Right hindlimb (tissue), 1 donor: Measurements from ENCODE around the gene MLLT3.

ENCODE experiments used
- DNase-seq: peaks from one replicate; pipeline ENCODE4 v3.0.0-alpha.2; 2018

Gene MLLT3

DNA sequence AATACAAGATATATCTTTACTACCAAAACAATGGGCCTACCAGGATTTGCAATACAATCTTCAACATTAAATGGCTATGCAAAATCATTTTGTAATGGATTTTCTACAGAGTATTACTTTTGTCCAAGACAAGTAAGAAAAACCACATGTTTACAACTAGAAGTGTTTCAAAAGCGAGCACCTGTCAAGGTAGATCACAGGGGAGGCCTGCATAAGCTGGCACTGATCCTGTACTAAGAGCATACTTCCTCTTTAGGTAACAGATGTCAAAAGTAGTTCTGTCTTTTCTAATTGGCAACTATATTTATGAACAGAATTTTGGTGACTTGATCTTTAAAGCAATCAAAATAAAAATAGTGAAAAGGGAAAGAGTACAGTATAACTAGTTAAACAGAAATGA is 249.0 kb downstream of the MLLT3 start:
- DNase-seq = no peak

DNA sequence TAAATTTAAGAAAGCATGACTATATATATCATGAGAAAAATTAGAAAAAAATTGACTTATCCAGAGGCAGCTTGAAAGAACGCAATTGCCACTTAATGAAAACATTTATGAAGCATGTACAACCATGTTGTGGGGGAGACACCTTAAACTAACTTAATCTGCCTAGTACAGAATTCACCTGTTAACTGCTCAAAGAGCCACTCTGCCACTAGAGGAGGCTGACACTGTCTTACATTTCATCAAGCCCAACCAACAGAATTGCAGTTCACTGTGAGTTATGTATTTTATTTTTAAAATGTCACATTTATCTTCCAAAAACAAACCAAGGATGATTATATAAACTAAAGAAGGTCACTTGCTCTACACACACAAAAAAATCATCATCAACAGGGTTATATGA is 252.9 kb downstream of the MLLT3 start:
- no peak for DNase-seq

DNA sequence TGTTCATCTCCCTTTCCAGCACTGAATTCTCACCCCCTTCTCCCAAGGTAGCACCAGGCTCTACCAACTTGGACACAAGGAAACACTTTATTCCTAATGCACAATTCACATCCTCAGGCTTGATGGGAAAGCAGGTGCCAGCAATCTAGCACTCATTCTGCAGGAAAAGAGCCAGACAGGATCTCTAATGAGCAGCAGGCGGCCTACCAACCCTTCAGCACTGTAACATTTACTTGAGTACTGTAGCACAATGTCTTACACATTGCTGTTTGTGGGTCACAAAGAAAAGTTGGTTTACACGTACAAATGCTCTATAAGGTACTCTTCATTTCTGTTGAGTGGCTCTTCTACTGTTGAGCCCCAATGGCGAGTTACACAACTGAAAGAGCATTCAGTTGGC is 254.4 kb downstream of the MLLT3 start:
- no peak for DNase-seq

DNA sequence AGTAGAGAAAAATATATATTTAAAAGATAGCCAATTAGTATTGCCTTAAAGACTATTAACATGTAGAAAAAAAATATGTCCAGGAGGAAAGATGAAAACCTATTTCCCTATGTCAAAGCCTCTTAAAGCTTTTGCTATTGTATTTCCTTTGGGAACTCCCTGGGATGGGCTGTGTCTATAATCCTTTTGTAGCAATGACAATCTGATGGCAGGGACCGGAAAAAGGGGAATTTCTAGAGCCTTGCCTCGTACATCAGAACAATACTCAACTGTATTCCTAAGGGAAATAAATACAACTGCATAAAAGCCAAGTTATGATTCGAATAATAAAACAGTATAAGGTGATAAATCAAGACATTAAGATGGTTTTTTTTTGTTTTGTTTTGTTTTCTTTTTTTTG is 257.3 kb downstream of the MLLT3 start:
- DNase-seq = no peak

DNA sequence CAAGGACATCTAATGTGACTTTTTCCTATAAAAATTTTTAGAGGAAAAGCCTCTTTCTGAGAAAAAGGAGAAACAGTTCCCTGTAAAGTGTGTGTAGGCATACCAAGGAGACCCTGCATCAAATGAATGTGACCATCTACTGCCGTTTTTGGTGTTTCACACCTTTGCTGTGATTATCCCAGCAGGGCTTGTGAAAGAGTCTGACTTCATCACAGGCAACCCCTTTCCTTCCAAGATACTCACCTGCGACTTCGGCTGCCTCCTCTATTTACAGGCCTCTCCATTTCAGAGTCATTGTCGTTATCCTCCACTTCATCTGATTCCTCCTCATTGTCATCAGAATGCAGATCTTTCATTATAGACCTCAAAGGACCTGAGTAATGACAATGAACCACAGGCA is 259.1 kb downstream of the MLLT3 start:
- no peak for DNase-seq

DNA sequence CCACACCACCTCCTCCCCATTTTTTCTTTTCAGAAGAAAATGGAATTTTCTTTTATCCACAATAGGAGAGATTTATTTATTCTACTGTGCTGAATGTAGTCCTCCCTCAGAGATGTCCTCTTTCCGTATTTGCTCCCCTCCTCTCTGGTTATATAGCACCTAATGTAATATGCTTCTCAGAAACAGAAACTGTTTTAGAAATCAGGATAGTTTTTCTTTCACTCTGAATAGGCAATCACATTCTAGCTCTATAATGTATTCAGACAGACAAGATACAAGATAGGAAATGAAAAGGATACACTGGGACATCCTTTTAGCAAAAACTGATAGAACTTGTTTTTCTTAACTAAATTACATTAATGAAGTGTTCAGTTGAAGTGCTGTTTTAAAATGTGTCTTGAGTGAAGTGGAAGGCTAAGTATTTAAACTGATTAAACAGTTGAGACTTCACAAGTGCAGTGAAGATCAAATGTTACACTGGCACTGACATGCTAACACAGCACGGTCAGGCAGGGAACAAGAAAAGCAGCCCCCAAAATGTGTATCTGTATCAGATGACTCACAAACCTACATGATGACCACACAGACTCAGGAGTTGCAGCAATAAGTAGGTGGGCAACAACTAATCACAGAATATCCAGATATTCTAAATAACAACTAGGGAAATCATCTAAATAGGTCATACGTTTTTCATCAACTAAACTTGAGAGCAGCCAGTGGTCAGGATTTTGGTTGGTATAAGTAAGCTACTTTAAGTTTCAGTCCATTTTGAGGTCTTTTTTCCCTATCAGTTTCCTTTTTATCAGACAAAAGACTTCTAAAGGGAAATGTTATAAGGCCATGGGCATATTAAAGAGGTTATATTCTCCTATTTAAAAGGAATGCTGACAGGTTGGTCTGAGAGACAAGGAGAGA is 260.4 kb downstream of the MLLT3 start:
- DNase-seq = no peak

DNA sequence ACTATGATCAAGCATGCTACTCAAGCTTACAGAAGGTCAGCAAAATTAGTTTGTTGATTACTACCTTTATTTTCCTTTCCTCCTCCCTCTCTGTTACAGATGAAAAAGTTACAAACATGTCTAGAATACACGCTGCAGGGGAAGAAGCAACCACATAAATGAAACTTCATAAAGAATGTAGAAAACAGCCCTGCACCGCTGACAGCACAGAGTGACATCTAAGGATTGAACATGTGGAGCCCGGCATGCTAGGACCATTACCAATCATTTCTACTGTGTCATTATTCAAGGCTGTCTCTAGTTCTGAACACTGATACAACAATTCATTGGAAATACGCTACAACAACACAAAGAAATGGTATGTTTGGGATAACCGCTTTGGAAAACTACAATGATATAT is 261.1 kb downstream of the MLLT3 start:
- no peak for DNase-seq

DNA sequence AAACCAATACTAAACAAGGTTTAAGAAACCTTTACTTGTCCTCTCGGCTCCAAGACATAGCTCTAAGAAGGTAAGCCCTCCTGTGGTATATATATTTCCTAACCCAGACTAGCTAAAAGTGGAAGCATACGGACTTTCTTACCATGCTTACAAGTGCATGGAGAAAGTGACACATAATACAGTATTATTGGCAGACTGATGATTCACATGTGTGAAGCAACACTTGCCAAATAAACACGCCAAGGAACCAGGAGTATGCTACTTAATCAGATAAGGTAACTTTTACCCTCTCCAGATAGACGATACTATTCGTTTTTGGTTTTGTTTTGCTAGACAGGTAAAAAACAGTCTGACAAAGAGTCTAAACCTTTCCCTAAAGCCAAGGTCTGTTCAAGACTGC is 264.1 kb downstream of the MLLT3 start:
- DNase-seq = no peak

DNA sequence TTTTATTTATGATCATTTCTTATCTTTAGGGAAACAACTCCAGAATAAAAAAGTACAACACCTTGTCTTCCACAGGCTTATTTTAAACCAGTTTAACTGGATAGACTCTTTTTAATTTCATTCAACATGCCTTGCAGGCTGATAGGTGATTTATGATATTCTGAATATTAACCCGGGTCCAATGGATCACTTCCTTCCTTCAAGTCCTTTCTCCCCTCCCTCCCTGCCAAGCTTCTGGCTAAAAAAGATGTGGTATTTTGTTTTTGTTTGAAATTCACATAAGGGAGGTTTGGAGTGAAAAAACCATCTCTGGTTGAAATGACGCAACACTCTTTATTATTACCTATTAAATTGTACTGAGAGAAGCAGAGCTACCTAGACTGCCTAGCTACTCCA is 265.3 kb downstream of the MLLT3 start:
- no peak for DNase-seq

DNA sequence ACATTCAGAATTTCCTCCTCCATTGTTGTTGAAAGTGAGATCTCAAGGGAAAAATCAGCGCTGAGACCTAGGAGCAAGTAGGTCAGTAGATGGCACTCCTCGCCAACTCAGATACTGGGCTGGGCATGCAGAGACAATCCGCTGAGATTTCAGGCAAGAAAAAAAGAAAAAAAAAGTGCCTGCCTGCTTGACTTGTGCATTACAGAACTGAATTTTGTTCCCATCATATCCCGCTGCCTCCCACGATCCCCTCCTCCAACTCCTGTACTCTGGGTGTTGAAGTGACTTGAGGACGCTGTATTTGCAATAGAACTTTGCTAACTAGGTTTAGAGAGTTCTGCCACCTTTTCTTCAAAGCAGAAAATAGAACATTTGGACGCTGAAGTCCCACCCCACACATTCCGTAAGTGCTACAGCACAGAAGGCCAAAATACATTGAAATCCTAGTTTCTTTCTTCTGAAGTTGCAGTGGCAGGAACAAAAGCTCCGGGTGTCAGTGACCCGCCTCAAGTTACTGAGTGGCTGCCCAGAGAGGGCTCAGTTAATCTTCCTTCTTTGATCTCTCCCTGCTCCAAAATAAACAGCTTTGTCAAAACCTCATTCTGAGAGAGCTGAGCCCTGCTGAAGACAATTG is 265.8 kb downstream of the MLLT3 start:
- peak; percentile 74 for DNase-seq

DNA sequence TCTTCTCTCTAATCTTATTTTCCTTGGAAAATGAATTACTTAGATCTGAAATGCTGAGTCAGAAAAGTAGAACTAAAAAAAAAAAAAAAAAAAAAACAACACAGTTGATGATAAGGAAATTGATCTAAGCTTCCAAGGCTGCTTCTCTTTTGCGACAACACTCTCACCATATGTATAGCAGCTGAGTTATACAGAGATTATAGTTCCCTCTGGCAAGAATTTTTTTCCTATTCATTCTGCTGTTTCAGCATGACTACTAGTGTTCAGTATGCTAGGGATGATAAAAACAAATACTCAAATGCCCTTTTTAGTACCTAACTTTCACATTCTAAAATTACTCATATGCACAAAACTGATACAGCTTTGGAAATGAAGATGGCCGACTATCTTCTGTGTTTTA is 267.3 kb downstream of the MLLT3 start:
- DNase-seq = no peak

DNA sequence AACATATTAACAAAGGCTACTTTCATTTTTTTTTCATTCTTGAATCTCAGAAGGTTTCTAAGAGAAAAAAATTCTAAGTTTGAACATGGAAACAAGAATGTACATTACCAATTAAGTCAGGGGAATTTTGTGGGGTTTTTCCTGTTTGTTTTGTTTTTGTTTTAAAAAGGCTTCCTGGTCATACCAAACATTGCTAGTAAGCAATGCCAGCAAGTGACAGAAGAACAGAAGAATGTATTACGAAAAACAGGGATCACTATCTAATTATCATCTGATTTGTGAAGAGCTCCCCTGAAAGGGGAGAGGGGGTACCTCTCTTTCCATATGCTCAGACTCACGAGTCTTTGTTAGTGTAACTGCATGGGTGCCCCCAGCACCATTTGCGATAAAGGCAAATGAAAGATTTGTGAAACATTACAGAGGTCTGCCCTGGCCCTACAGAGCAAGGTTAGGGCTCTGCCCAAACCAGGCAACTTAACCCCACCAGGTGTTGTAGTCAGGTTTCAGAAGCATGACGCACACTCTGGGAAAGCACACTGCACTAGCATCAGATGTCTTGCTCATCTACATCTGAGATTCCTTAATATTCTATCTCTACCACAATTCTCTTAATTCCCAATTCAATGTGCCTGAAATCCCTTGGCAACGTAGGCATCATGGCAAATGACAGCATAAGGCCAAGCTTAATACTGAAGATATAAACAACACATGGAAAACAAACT is 268.2 kb downstream of the MLLT3 start:
- no peak for DNase-seq

DNA sequence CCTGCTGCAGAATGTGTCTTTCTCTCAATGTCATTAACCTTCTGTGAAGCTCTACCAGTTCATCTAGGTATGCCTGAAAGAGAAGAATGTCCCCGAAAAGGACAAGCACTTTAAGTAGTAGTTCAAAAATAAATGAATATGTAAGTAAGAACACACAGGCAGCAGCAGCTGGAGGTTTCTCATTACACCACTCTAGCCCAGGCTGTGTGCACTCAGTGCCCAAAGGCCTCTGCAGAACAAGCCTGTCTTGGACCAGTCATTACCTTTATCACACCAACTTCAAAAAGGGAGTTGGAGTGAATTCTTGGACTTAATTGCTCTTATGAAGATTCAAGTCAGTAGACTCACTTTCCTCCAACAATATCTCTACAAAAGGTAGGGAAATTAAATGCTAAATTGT is 268.8 kb downstream of the MLLT3 start:
- DNase-seq = no peak

DNA sequence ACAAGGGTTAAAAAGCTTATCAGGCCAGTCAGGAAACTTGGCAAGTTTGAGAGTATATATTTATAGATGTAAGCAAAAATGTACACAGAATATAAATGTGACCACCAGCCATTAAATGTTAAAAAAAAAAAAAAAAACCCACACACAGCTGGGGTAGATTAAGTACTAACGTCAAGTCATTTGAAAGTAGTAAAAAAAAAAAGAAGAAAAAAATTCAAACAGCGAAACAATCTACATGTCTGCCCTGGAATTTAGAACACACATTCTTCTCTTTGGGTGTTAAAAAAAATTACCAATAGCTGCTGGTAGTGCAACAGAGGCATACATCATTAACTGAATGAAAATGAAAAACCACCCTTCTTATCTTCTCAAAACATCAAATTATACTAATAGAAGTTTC is 269.7 kb downstream of the MLLT3 start:
- no peak for DNase-seq

DNA sequence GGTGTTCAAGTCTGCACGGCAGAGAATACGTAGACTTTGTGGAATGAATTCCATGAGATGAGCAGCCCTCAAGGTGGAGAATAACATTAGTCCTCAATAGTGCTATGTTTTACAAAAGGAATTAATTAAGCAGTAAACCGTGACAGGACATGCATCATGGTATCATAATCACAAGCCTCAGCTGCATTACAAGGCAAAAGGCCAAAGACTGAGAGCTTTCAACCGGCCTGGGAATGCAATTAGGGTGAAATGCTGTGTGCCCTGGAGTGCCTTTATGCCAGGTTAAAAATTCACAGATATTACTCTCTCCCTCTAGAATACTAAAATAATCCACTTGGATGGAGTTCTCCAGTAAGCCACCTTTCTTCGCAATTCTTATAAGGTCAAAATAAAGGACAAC is 270.6 kb downstream of the MLLT3 start:
- no peak for DNase-seq

DNA sequence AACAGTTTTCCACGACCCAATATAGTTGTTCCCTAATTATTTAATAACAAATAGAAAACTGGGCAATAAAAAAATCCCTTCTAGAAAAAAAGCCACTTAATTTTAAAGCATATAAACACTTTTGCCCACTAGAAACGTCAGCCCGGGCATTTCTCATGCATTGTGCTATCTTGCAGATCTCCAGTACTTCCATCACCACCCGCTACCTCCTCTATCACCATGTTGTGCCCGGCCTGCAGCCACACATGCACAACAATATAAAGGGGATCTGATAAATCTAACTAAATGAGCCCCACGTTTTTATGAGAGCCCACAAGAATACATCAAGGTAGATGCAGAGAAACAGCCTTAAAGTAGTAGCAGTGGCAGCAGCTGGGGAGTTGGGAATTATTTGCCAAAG is 272.7 kb downstream of the MLLT3 start:
- no peak for DNase-seq

DNA sequence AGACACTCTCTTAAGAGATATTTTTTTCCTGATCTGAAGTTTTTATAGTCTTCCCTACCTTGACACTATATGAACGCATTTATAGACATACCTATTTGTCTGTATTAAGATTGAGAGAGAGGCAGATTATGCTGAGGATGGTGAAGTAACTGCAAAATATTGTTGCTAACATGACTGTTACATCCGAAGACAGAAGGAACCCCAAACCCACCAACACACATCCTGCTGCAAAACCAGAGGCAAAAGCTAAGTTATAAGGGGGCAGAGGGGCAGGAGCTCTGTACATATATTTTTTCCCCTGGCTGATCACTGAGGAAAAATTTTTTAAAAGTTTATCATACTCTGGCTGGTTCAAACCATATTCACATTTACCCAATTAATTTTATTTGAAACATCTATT is 279.0 kb downstream of the MLLT3 start:
- no peak for DNase-seq

DNA sequence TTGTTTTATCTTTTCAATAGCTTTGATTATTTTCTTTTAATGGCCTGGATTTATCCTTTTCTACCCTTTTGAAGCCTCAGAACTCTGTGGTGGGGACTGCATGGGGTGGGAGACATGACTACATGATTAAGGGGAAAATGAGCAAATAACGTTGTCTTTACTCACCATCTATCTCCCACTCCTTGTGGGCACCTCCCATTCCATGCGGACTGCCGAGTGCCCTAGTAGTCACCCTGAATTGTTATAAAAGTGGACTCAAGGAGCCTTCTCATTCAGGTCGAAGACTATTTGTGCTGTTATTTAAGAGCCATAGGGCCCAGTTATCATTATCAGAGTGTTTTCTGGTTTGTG is 281.8 kb downstream of the MLLT3 start:
- DNase-seq = no peak

DNA sequence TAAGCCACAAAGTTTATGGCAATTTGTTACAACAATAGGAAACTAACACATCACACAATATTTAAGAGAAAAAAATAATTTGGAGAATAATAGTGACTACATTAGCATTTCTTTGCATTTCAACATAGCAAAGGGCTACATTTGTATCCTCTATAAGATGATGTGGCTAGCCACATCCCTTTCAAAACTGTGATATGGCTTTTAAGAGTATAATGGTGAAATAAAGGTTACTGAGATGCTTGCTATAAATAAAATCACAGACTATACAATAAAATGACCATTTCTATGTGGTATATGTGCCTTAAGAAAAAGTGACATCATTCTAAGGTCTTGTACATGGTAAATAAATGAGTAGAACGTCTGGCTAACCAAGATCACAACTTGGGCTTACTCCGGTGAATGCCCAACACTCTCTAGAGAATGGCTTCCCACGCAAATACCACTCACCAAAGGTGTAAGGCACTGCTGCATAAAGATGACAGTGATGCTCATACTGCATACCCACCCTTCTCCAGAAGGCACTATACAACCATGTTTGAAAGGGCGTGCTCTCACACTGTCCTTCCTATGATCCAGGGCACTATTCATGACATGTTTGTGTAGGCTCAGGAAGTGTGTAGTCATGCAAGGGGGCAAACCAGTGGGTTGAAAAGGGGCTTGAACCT is 286.5 kb downstream of the MLLT3 start:
- DNase-seq = no peak

DNA sequence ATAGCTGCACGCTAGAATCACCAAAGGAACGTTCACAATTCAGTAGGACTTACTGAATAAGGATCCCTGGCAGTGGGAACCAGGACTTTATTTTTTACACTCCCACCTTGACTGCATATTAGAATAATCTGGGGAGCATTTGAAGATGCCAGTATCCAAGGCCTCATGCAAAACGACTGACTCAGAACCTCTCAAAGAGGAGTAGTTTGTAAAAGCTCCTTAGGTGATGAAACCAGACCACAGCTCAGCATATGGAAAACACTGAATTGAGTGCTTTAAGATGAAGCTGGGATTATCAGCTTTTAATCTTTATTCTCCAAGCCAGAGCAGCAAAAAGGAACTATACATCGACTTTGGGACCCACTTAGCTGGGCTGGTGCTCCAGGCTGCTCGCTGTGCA is 288.3 kb downstream of the MLLT3 start:
- DNase-seq = no peak

DNA sequence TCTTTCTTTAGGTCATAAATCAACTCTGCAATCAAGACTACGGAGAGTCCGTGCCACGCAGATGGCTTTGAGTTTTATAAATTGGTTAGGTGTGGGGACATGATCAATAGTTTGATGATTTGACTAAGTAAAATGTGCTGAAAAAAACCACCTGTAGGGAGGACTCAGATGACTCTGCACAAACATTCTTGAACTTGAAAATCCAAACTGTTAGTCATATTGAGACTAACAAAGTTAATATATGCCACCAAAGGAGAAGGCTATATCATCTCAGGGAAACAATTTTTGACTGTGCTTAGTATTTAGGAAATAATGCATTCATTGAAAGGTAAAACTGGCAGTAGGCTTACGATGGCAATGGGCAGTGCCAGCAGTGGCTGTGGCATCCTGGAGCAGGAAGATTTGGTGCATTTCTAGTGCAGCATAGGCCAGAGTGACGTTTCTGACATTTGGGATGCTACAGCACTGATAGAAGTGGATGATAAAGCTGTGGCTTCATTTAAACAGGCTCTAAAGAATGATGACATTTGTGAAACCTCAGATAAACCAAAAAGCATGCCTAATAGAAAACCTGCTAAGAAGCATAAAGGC is 291.1 kb downstream of the MLLT3 start:
- no peak for DNase-seq

DNA sequence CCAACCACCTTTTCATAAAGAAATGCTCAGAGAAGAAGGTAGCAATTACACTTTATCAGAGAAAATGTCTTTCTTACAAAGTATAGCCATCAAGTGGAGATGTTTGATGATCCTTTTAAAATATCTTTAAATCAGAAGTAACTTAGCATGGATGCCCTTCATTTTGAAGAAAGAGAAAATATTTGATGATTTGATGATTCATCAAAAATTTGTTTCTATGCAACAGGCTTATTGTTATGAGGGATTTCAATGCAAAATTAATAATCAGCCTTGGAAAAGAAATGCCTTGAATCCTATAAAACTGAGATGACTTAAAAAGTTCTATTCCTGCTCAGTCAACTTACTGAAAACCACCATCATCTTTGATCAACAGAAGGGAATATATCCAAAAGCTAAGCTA is 291.6 kb downstream of the MLLT3 start:
- no peak for DNase-seq

DNA sequence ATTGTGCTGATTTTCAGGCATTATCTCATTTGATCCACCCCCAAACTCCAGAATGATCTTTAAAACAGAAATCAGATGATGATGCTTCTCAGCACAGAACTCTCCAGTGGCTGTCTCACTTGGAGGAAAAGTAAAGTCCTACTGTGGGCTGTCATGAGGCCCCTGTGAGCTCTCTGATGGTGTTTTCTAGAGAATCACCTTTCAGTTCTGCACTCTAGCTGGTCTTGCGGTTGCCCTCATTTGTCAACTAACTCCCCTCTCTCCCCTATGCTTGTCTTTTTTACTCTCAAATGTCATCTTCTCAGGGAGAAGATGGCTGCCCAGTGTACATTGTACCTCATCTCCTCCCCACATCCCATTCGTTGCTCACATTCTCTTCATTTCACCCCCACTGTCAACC is 295.8 kb downstream of the MLLT3 start:
- DNase-seq = no peak
